Muscle layer of colon (tissue), 2 donors: ENCODE data around the gene LLGL2.

Experiments used
- H3K27ac ChIP-seq: one replicate; pipeline ENCODE4 v1.7.0; 2013; ENCODE audit warnings: low read depth, mild to moderate bottlenecking, low read length, moderate library complexity
- H3K27me3 ChIP-seq, 2 donors: one replicate each; pipeline ENCODE4 v1.7.0; 2013; ENCODE audit warnings: low read length in 2 of 2, mild to moderate bottlenecking in 2 of 2; ENCODE audit not compliant: insufficient read depth in 2 of 2, control insufficient read depth in 1 of 2
- H3K36me3 ChIP-seq: one replicate; pipeline ENCODE4 v1.7.0; 2013; ENCODE audit warnings: mild to moderate bottlenecking, low read length; ENCODE audit not compliant: insufficient read depth
- H3K4me1 ChIP-seq: one replicate; pipeline ENCODE4 v1.7.0; 2013; ENCODE audit warnings: mild to moderate bottlenecking, low read length; ENCODE audit not compliant: insufficient read depth
- H3K4me3 ChIP-seq, 2 donors: one replicate each; pipeline ENCODE4 v1.7.0; 2013; ENCODE audit warnings: low read length in 2 of 2, low read depth in 1 of 2, mild to moderate bottlenecking in 1 of 2, moderate library complexity in 1 of 2
- H3K9ac ChIP-seq: one replicate; pipeline ENCODE4 v1.7.0; 2013; ENCODE audit warnings: low read length
- H3K9me3 ChIP-seq: one replicate; pipeline ENCODE4 v1.7.0; 2013; ENCODE audit warnings: mild to moderate bottlenecking, low read length
- donor health status: abdominal sarcoma.
- donor health status: Adenocarcinoma of cecum.

LLGL2 gene

GRCh38 chr17:75559958-75560533 is 34.5 kb downstream of the LLGL2 start:
- Histone ChIP-seq H3K4me3 (no peak overlapping the region), H3K9ac (no peak overlapping the region), H3K9me3 (no peaks in the 10 kb centered on the region), H3K36me3 (no peaks in the 10 kb centered on the region), H3K27ac (no peak overlapping the region), H3K4me1 (no peaks in the 10 kb centered on the region), H3K27me3 (no peaks in the 10 kb centered on the region)

- H3K9me3 ChIP-seq = no peaks in the 10 kb centered on the region
- H3K36me3 ChIP-seq = no peaks in the 10 kb centered on the region
- no peaks in the 10 kb centered on the region for H3K4me1 ChIP-seq
- no peak overlapping the region for H3K4me3 ChIP-seq
- H3K27ac ChIP-seq = no peak overlapping the region
- H3K27me3 ChIP-seq = no peaks in the 10 kb centered on the region
- H3K9ac ChIP-seq = no peak overlapping the region
These were observed 36.6 kb downstream of the LLGL2 start for GRCh38 chr17:75561927-75562603.

DNA sequence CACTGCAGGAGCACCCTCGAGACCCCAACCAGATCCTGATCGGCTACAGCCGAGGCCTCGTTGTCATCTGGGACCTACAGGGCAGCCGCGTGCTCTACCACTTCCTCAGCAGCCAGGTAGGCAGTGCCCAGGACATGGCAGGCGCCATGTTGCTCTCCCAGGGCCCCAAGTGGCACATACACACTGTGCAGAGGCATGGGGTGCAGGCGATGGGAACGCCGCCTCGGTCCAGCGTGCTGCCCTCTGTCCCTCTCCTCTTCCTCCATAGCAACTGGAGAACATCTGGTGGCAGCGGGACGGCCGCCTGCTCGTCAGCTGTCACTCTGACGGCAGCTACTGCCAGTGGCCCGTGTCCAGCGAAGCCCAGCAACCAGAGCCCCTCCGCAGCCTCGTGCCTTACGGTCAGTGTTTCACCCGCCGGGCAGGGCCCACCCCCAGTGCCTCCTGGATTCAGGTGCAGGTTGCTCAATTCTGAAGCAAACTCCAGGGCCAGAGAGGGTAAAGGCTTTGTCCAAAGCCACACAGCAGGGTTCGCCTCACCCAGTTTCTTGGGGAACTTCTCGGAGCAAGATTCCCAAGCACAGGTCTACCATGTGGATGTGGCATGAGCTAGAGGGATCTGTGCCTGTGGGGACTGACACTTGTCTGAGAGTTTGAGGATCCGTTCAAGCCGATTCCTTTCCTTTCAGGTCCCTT is 37.7 kb downstream of the LLGL2 start:
- H3K9ac ChIP-seq = no peak overlapping the region
- no peaks in the 10 kb centered on the region for H3K27me3 ChIP-seq
- H3K27ac ChIP-seq = no peak overlapping the region
- H3K9me3 ChIP-seq = no peaks in the 10 kb centered on the region
- H3K36me3 ChIP-seq = no peaks in the 10 kb centered on the region
- H3K4me3 ChIP-seq = no peak overlapping the region
- H3K4me1 ChIP-seq = no peaks in the 10 kb centered on the region

DNA sequence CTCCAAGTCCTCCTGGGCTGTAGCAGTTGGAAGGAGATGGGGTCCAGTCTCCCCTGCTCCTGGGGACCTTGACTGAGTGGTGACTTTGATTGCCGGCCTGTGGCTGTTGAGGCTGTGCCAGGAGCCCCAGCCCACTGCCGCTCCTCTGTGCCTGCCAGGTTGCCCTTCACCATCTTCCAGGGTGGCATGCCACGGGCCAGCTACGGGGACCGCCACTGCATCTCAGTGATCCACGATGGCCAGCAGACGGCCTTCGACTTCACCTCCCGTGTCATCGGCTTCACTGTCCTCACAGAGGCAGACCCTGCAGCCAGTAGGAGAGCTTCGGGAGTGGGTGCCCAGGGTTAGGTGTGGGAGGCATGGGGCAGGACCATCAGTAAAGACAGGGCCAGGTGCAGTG is 38.7 kb downstream of the LLGL2 start:
- Histone ChIP-seq H3K4me3 (no peak overlapping the region), H3K9ac (no peak overlapping the region), H3K36me3 (no peaks in the 10 kb centered on the region), H3K4me1 (no peaks in the 10 kb centered on the region), H3K9me3 (no peaks in the 10 kb centered on the region), H3K27me3 (no peaks in the 10 kb centered on the region), H3K27ac (no peak overlapping the region)

DNA sequence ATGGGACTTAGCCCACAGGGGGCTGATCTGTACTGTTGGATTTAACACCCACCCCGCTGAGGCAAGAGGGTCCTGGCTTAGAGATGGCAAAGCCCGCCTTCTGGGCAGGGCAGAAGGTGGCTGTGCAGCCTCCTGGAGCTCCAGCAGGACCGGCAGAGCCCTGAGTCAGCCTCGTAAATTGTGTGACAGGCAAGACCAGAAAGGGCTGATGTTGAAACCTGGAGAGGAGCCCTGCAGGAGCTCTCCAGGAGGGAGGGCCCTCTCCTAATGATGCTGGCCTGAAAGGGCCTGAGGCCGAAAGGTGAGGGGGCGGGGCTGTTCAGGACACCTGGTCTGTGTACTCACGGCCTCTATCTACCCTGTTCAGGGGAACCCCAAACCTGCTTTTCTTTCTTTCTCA is 39.6 kb downstream of the LLGL2 start:
- no peaks in the 10 kb centered on the region for H3K4me1 ChIP-seq
- no peak overlapping the region for H3K9ac ChIP-seq
- no peaks in the 10 kb centered on the region for H3K27me3 ChIP-seq
- no peak overlapping the region for H3K27ac ChIP-seq
- H3K4me3 ChIP-seq = no peak overlapping the region
- H3K9me3 ChIP-seq = no peaks in the 10 kb centered on the region
- H3K36me3 ChIP-seq = no peaks in the 10 kb centered on the region

- Histone ChIP-seq H3K9ac (no peak overlapping the region), H3K4me3 (no peak overlapping the region), H3K4me1 (no peaks in the 10 kb centered on the region), H3K9me3 (no peaks in the 10 kb centered on the region), H3K36me3 (no peaks in the 10 kb centered on the region), H3K27ac (no peak overlapping the region), H3K27me3 (no peaks in the 10 kb centered on the region)
These were observed 40.1 kb downstream of the LLGL2 start for GRCh38 chr17:75565618-75566017.

GRCh38 chr17:75566416-75566815 is 40.9 kb downstream of the LLGL2 start:
- Histone ChIP-seq H3K27ac (no peak overlapping the region), H3K27me3 (no peaks in the 10 kb centered on the region), H3K4me3 (no peak overlapping the region), H3K9ac (no peak overlapping the region), H3K36me3 (no peaks in the 10 kb centered on the region), H3K9me3 (no peaks in the 10 kb centered on the region), H3K4me1 (no peaks in the 10 kb centered on the region)

- no peaks in the 10 kb centered on the region for H3K36me3 ChIP-seq
- no peaks in the 10 kb centered on the region for H3K4me1 ChIP-seq
- no peaks in the 10 kb centered on the region for H3K9me3 ChIP-seq
- H3K4me3 ChIP-seq = no peak overlapping the region
- no peak overlapping the region for H3K27ac ChIP-seq
- no peaks in the 10 kb centered on the region for H3K27me3 ChIP-seq
- H3K9ac ChIP-seq = no peak overlapping the region
These were observed 41.3 kb downstream of the LLGL2 start for GRCh38 chr17:75566834-75567233.

DNA sequence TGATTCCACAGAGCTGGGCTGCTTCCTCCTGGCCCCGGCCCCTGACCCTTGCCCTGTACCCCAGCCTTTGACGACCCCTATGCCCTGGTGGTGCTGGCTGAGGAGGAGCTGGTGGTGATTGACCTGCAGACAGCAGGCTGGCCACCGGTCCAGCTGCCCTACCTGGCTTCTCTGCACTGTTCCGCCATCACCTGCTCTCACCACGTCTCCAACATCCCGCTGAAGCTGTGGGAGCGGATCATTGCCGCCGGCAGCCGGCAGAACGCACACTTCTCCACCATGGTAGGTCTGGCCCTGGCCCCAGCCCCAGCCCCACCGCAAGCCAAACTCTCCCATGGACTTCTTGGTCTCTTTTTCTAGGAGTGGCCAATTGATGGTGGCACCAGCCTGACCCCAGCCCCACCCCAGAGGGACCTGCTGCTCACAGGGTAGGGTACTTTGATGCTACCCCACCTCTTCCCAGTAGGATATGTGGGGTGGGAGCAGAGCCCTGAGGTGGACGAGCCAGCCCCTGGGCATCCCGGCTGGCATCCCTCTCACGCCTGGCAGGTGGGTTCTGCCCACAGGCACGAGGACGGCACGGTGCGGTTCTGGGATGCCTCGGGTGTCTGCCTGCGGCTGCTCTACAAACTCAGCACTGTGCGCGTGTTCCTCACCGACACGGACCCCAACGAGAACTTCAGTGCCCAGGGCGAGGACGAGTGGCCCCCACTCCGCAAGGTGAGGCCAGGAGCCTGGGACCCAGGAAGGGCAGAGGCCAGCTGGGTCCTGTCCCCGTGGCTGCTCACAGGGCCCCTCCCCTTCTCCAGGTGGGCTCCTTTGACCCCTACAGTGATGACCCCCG is 43.1 kb downstream of the LLGL2 start:
- no peak overlapping the region for H3K9ac ChIP-seq
- H3K27ac ChIP-seq = no peak overlapping the region
- no peak overlapping the region for H3K4me3 ChIP-seq
- no peaks in the 10 kb centered on the region for H3K27me3 ChIP-seq
- H3K9me3 ChIP-seq = no peaks in the 10 kb centered on the region
- H3K4me1 ChIP-seq = no peaks in the 10 kb centered on the region
- no peaks in the 10 kb centered on the region for H3K36me3 ChIP-seq

- no peaks in the 10 kb centered on the region for H3K9me3 ChIP-seq
- H3K4me1 ChIP-seq = no peaks in the 10 kb centered on the region
- no peaks in the 10 kb centered on the region for H3K27me3 ChIP-seq
- H3K36me3 ChIP-seq = no peaks in the 10 kb centered on the region
- no peak overlapping the region for H3K9ac ChIP-seq
- H3K27ac ChIP-seq = no peak overlapping the region
- H3K4me3 ChIP-seq = no peak overlapping the region
These were observed 44.7 kb downstream of the LLGL2 start for GRCh38 chr17:75570034-75570676.

DNA sequence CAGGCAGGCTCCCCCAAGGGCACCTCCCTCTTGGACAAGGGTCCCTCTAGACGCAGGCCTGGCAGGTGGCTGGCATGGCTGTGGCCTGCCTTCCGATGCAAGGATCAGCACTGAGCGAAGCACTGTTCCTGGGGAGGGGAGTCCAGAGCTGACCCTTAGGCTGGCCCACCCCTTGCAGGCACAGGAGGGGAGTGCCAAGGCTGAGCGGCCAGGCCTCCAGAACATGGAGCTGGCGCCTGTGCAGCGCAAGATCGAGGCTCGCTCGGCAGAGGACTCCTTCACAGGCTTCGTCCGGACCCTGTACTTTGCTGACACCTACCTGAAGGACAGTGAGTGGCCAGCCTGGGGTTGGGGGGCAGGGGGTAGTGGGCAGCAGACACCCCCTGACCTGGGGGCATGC is 45.3 kb downstream of the LLGL2 start:
- no peak overlapping the region for H3K27ac ChIP-seq
- no peaks in the 10 kb centered on the region for H3K36me3 ChIP-seq
- no peaks in the 10 kb centered on the region for H3K27me3 ChIP-seq
- no peak overlapping the region for H3K9ac ChIP-seq
- no peak overlapping the region for H3K4me3 ChIP-seq
- H3K4me1 ChIP-seq = no peaks in the 10 kb centered on the region
- no peaks in the 10 kb centered on the region for H3K9me3 ChIP-seq
